GM12878 (cell line): ENCODE data around the gene ZYX. TPM values are rescaled to one million over a fixed set of nuclear protein-coding genes. Genes with fewer than 3 reads are reported as not detected.

ENCODE experiments used
- ESRRA ChIP-seq: IDR thresholded peaks from 2 replicates; pipeline ENCODE4 v1.6.1; 2012; ENCODE audit warnings: mild to moderate bottlenecking, low read length, improper control_type of control experiment
- HDAC6 ChIP-seq: fragments of 200-600 bp; sonication (generic); IDR thresholded peaks from one replicate; pipeline ENCODE4 v1.8.0; 2017; ENCODE audit warnings: antibody characterized with exemption; ENCODE audit not compliant: unreplicated experiment
- POLR2AphosphoS5 ChIP-seq: IDR thresholded peaks from 2 replicates; pipeline ENCODE4 v1.6.1; 2011; ENCODE audit warnings: mild to moderate bottlenecking, low read length, inconsistent platforms
- SMARCA5 ChIP-seq: fragments of 450-650 bp; IDR thresholded peaks from 2 replicates; pipeline ENCODE4 v1.6.1; 2017; ENCODE audit warnings: mild to moderate bottlenecking
- TBL1XR1 ChIP-seq: IDR thresholded peaks from 2 replicates; pipeline ENCODE4 v1.6.1; 2012; ENCODE audit warnings: low read depth, low read length, improper control_type of control experiment
- USF2 ChIP-seq: IDR thresholded peaks from 2 replicates; pipeline ENCODE4 v1.6.1; 2011; ENCODE audit warnings: low read depth, low read length, improper control_type of control experiment, borderline replicate concordance
- ZNF687 ChIP-seq: fragments of 450-650 bp; IDR thresholded peaks from 2 replicates; pipeline ENCODE4 v1.6.1; 2017; ENCODE audit warnings: mild to moderate bottlenecking, moderate library complexity
- polyA plus RNA-seq, 11 experiments: library from polyadenylated mRNA; depleted of rRNA in 4 of 11; unstranded in 6 of 11; stranded (reverse) in 5 of 11; fragments of >200 nt; fragmentation: Nextera tagmentation in 4 of 11; fragmentation: Illumina TruSeq in 1 of 11; extraction: Ambion mirVana in 4 of 11; extraction: Trizol in 1 of 11; gene quantifications; 1 replicate in 1 of 11; 2 replicates in 10 of 11; pipeline versions ENCODE4 v1.2.1 to v1.2.3, GENCODE V29; 2011 to 2016; ENCODE audit warnings: inconsistent platforms in 2 of 11, missing spikeins in 2 of 11, low read depth in 1 of 11
- total RNA-seq, 4 experiments: library from RNA; depleted of rRNA in 3 of 4; stranded (reverse); fragments of >200 nt in 3 of 4; fragmentation: Illumina TruSeq in 1 of 4; extraction: Trizol in 1 of 4; gene quantifications; 2 replicates each; pipeline versions ENCODE4 v1.2.1 to v1.2.3, GENCODE V29; 2013 to 2021
- TF ChIP-seq, protein P1 (sequence below): fragments of 450-650 bp; formaldehyde crosslinking; IDR thresholded peaks from 2 replicates; pipeline ENCODE4 v1.5.0; 2022; ENCODE audit warnings: mild to moderate bottlenecking, missing genetic modification characterization

ZYX gene
- total and polyA plus RNA-seq, 10 of the 15 experiments (the other 5 are each of a cell fraction or from before 2014, with no cell fraction given): 2.1 to 100 (median 27.6) TPM

DNA sequence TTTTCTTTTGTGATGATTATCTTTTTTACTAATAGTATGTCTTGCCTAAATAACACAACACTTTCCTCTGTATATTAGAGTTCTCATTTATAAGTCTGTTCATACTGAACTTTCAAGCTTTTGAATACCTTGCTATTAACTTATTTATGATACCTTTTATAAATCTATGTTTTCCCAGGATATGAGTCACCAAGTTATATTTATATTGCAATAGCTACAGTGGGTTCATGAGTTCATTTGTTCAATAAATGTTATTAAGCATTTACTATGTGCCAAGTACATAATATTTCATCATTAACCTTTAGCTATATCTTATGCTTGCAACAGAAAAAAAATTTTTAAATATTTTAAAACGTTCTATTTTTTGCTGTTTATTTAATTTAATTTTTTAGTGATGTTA, 46.9 kb upstream of the ZYX start (continued):
- TF ChIP-seq ZNF687 (no peak), TBL1XR1 (no peak), POLR2AphosphoS5 (no peak), SMARCA5 (no peak), USF2 (no peak), HDAC6 (no peak), ESRRA (no peak)
- TF ChIP-seq, protein P1, sequence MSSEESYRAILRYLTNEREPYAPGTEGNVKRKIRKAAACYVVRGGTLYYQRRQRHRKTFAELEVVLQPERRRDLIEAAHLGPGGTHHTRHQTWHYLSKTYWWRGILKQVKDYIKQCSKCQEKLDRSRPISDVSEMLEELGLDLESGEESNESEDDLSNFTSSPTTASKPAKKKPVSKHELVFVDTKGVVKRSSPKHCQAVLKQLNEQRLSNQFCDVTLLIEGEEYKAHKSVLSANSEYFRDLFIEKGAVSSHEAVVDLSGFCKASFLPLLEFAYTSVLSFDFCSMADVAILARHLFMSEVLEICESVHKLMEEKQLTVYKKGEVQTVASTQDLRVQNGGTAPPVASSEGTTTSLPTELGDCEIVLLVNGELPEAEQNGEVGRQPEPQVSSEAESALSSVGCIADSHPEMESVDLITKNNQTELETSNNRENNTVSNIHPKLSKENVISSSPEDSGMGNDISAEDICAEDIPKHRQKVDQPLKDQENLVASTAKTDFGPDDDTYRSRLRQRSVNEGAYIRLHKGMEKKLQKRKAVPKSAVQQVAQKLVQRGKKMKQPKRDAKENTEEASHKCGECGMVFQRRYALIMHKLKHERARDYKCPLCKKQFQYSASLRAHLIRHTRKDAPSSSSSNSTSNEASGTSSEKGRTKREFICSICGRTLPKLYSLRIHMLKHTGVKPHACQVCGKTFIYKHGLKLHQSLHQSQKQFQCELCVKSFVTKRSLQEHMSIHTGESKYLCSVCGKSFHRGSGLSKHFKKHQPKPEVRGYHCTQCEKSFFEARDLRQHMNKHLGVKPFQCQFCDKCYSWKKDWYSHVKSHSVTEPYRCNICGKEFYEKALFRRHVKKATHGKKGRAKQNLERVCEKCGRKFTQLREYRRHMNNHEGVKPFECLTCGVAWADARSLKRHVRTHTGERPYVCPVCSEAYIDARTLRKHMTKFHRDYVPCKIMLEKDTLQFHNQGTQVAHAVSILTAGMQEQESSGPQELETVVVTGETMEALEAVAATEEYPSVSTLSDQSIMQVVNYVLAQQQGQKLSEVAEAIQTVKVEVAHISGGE (CRISPR knock-in tag): no peak
